Measurements from ENCODE around the gene P3H1. TPM values are rescaled to one million over a fixed set of nuclear protein-coding genes. Genes with fewer than 3 reads are reported as not detected.

The P3H1 gene
- total RNA-seq, 1 experiment from 2014 or later = 32.9 TPM

- TF ChIP-seq YY1 (IDR thresholded peaks at IDR 0.05; ENCODE audit: extremely low read depth, insufficient replicate concordance, low read depth, low read length) = peak; percentile 83
- peak; percentile 34 for TF ChIP-seq TCF7L2 (IDR thresholded peaks at IDR 0.05; ENCODE audit: borderline replicate concordance, extremely low read depth, insufficient read depth, insufficient read length)
- TF ChIP-seq, protein P1, sequence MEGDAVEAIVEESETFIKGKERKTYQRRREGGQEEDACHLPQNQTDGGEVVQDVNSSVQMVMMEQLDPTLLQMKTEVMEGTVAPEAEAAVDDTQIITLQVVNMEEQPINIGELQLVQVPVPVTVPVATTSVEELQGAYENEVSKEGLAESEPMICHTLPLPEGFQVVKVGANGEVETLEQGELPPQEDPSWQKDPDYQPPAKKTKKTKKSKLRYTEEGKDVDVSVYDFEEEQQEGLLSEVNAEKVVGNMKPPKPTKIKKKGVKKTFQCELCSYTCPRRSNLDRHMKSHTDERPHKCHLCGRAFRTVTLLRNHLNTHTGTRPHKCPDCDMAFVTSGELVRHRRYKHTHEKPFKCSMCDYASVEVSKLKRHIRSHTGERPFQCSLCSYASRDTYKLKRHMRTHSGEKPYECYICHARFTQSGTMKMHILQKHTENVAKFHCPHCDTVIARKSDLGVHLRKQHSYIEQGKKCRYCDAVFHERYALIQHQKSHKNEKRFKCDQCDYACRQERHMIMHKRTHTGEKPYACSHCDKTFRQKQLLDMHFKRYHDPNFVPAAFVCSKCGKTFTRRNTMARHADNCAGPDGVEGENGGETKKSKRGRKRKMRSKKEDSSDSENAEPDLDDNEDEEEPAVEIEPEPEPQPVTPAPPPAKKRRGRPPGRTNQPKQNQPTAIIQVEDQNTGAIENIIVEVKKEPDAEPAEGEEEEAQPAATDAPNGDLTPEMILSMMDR (IDR thresholded peaks at IDR 0.05 in 2 of 3, conservative IDR thresholded peaks at IDR 0.05 in 1 of 3; ENCODE audit: borderline replicate concordance in 1 of 3, insufficient read depth in 1 of 3, low read depth in 2 of 3, low read length in 2 of 3) = no peak
- TF ChIP-seq SP1 (IDR thresholded peaks at IDR 0.05; ENCODE audit: low read depth) = no peak
- TF ChIP-seq ATF3 (IDR thresholded peaks at IDR 0.05) = no peak
- TF ChIP-seq RAD21 (IDR thresholded peaks at IDR 0.05; ENCODE audit: low read depth) = no peak
- peak; percentile 95 for TF ChIP-seq EGR1 (IDR thresholded peaks at IDR 0.05; ENCODE audit: low read depth)
- TF ChIP-seq FOSL1 (IDR thresholded peaks at IDR 0.05; ENCODE audit: low read depth) = no peak
These were observed at the start of gene P3H1, which contains the start of gene C1orf50 (continued) for GRCh38 chr1:42766741-42767509.

DNA sequence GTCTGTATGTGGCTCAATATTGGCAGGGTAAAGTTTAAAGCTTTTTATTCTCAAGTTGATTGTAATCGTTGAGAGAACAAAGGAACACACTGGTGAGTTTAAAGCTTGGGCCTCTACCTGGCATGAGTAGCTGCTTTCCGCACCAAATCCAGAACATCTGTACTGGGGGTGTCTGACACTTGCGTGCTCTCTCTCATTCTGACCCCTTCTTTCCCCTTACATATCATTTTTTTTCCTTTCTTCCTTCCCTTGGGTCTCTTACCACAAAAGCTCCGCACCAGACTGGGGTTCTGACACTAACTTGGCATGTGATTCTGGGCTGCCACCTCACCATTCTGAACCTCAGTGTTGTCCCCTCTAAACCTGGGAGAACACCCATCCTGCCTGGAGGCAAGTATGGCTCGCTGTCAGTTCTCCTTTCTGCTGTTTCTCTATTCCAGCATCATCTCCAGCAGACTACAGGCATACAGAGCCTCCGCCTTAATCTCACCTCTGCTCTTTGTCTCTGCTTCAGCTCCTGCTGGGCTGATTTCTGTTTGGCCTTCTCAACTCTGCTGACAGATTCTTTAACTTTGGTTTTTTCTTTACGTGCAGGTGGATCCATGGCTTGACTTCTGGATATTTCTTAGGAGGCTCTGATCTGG lies 49.2 kb upstream of the P3H1 start:
- Histone ChIP-seq H3K4me2 (ENCODE audit: low read length) (peak overlapping the region; percentile 97), H3K9ac (ENCODE audit: low read length) (peak overlapping the region; percentile 85), H3K27me3 (ENCODE audit: insufficient read depth, low read length) (no peaks in the 10 kb centered on the region), H3K36me3 (ENCODE audit: control insufficient read depth in 1 of 2, insufficient read depth in 2 of 2, low read length in 2 of 2) (no peaks in the 10 kb centered on the region), H4K20me1 (ENCODE audit: insufficient read depth) (no peaks in the 10 kb centered on the region), H3K4me3 (replicated peaks in 1 of 2; ENCODE audit: low read depth in 1 of 2, low read length in 2 of 2) (peak overlapping the region; percentile 76 to 82), H3K9me3 (ENCODE audit: control insufficient read depth in 1 of 2, insufficient read depth in 1 of 2, low read depth in 1 of 2, low read length in 2 of 2) (no peaks in the 10 kb centered on the region), H3K4me1 (ENCODE audit: control insufficient read depth in 1 of 2, insufficient read depth in 2 of 2, low read length in 2 of 2) (peaks cover 11 to 25% of the 10 kb centered on the region in 2 experiments; a peak in 3 of 4 replicates), H3K9me2 (ENCODE audit: insufficient read depth) (no peaks in the 10 kb centered on the region), H3K27ac (ENCODE audit: low read depth, low read length) (peak overlapping the region; percentile 92), H2AFZ (ENCODE audit: low read depth, low read length, poor library complexity, severe bottlenecking) (peak overlapping the region; percentile 83), H3K79me2 (ENCODE audit: insufficient read depth, low read length) (0 out of 2 replicates have a peak, but pooled peaks cover 3% of the 10 kb centered on the region)
- TSS peak; percentile 67 for BruUV-seq (replicated peaks)
- POLR2A ChIA-PET = interaction anchor here (1.3 to 3.3 kb wide), 2 partner anchors 9 to 30 kb away, joined by 7 to 14 read pairs; partner anchors contain the start of gene ZNF691
- no peak for DNase-seq (ENCODE audit: low read depth, low spot score)
- no peak for ATAC-seq
- intact Hi-C loops (cut with micrococcal nuclease) = no loop called here
- RAD21 ChIA-PET (ENCODE audit: low non-redundant PET in 1 of 2, low total read pairs in 2 of 2, uncharacterized antibody in 2 of 2, unreplicated experiment in 2 of 2) = interaction anchor here in 1 of 2 experiments (0.7 to 1.6 kb wide), 2 partner anchors 38 to 257 kb away, joined by 3 to 5 read pairs; no protein-coding TSS in a partner anchor
- CTCF ChIA-PET = interaction anchor here (1.2 kb wide), 1 partner anchor 97 kb away, joined by 3 read pairs; no protein-coding TSS in a partner anchor
- no peak for TF ChIP-seq POLR2A (IDR thresholded peaks at IDR 0.05; ENCODE audit: borderline replicate concordance, extremely low read depth, insufficient read depth, insufficient read length)
- no peak for TF ChIP-seq EZH2 (IDR thresholded peaks at IDR 0.05)
- TF ChIP-seq EGR1 (IDR thresholded peaks at IDR 0.05; ENCODE audit: low read depth) = no peak
- TF ChIP-seq ELF1 (IDR thresholded peaks at IDR 0.05; ENCODE audit: borderline replicate concordance, low read depth) = no peak
- no peak for TF ChIP-seq YY1 (IDR thresholded peaks at IDR 0.05; ENCODE audit: extremely low read depth, insufficient replicate concordance, low read depth, low read length)
- no peak for TF ChIP-seq MAX (IDR thresholded peaks at IDR 0.05)
- no peak for TF ChIP-seq ATF3 (IDR thresholded peaks at IDR 0.05)
- TF ChIP-seq TCF7L2 (IDR thresholded peaks at IDR 0.05; ENCODE audit: borderline replicate concordance, extremely low read depth, insufficient read depth, insufficient read length) = no peak
- no peak for TF ChIP-seq REST (IDR thresholded peaks at IDR 0.05; ENCODE audit: low read depth)

Measured in HCT116 (cell line).